ENCODE results near the gene UQCRC2. TPM values are rescaled to one million over a fixed set of nuclear protein-coding genes. Genes with fewer than 3 reads are reported as not detected.
A peak's percentile ranks its signal among the peaks of the same experiment; 100 is the strongest.

UQCRC2 gene
- total and polyA plus RNA-seq, 10 of the 15 experiments (the other 5 are each of a cell fraction or from before 2014, with no cell fraction given) = 256 to 563 (median 327) TPM

GRCh38 chr16:22006636-22007035 is 53.5 kb downstream of the UQCRC2 start (continued):
- no peak for TF ChIP-seq REST (IDR thresholded peaks at IDR 0.05; ENCODE audit: low read depth, low read length)
- no peak for TF ChIP-seq NFYB (IDR thresholded peaks at IDR 0.05; ENCODE audit: insufficient read depth, low read depth, low read length)
- TF ChIP-seq STAT1 (conservative IDR thresholded peaks at IDR 0.05) = no peak
- no peak for TF ChIP-seq SPI1 (IDR thresholded peaks at IDR 0.05; ENCODE audit: borderline replicate concordance, insufficient read depth, low read depth, low read length)
- TF ChIP-seq CBFB (IDR thresholded peaks at IDR 0.05; ENCODE audit: low read depth) = no peak
- TF ChIP-seq MTA2 (IDR thresholded peaks at IDR 0.05; ENCODE audit: low read depth) = no peak
- TF ChIP-seq ZNF217 (IDR thresholded peaks at IDR 0.05) = no peak

- CTCF ChIA-PET = interaction anchor here (0.8 to 20.1 kb wide), 7 partner anchors 11 to 289 kb away, joined by 3 to 686 read pairs (median 14); no protein-coding TSS in a partner anchor
- peak overlapping the region; percentile 88 for H3K4me3 ChIP-seq
- no peaks in the 10 kb centered on the region for H3K9me3 ChIP-seq (replicated peaks; ENCODE audit: control insufficient read depth, insufficient read depth, low read length)
- H3K27ac ChIP-seq (ENCODE audit: control insufficient read depth, insufficient read depth) = no peak overlapping the region
- peak overlapping the region; percentile 92 for H2AFZ ChIP-seq (ENCODE audit: control insufficient read depth, low read depth, low read length)
- H4K20me1 ChIP-seq (ENCODE audit: control insufficient read depth, insufficient read depth) = no peaks in the 10 kb centered on the region
- H3K36me3 ChIP-seq (ENCODE audit: control insufficient read depth in 2 of 2, insufficient read depth in 2 of 2, low read length in 1 of 2) = no peaks in the 10 kb centered on the region
- FAIRE-seq = peak; percentile 23
- H3K4me1 ChIP-seq (ENCODE audit: control insufficient read depth, insufficient read depth, low read length) = peaks cover 14% of the 10 kb centered on the region
- H3K27me3 ChIP-seq (replicated peaks in 1 of 2; ENCODE audit: control insufficient read depth in 2 of 2, insufficient read depth in 2 of 2, low read length in 1 of 2) = no peaks in the 10 kb centered on the region
- peak overlapping the region; percentile 77 for H3K9ac ChIP-seq (ENCODE audit: control insufficient read depth, insufficient read depth, low read length)
- POLR2A ChIA-PET = interaction anchor here (1.8 to 2.1 kb wide), 3 partner anchors 9 to 70 kb away, joined by 7 to 8 read pairs (median 8); no protein-coding TSS in a partner anchor
- BruUV-seq (replicated peaks) = TSS peak; percentile 88
- H3K4me2 ChIP-seq (ENCODE audit: control insufficient read depth, insufficient read depth) = peak overlapping the region; percentile 91
- no peak for DNase-seq (ENCODE audit: low read depth, low spot score)
- intact Hi-C loops (cut with micrococcal nuclease; ENCODE audit: unreplicated experiment) = no loop called here
- H3K79me2 ChIP-seq (ENCODE audit: control insufficient read depth, insufficient read depth, low read length) = peaks cover 15% of the 10 kb centered on the region
- RAD21 ChIA-PET (ENCODE audit: unreplicated experiment) = interaction anchor here (0.7 to 22.7 kb wide), 9 partner anchors 9 to 288 kb away, joined by 3 to 466 read pairs (median 4); no protein-coding TSS in a partner anchor
- WGBS (ENCODE audit: insufficient coverage, insufficient replicate concordance, low lambda C conversion rate, missing lambda C conversion rate) = 23% methylated on average over 8 of the region's 8 CpGs
- SMC1A ChIA-PET (ENCODE audit: uncharacterized antibody, unreplicated experiment) = interaction anchor here (0.9 to 25.5 kb wide), 11 partner anchors 19 to 181 kb away, joined by 3 to 567 read pairs (median 4); no protein-coding TSS in a partner anchor
- in situ Hi-C loops (cut with MboI) = no loop called here
- ATAC-seq = peak; percentile 3; the same call in 2 of the 3 replicates
- no peak for TF ChIP-seq NBN (IDR thresholded peaks at IDR 0.05)
- no peak for TF ChIP-seq KAT2A (conservative IDR thresholded peaks at IDR 0.05; ENCODE audit: control insufficient read depth, low read depth, low read length)
- TF ChIP-seq SP1 (IDR thresholded peaks at IDR 0.05; ENCODE audit: low read depth, low read length) = no peak
- no peak for TF ChIP-seq SUZ12 (IDR thresholded peaks at IDR 0.05; ENCODE audit: unreplicated experiment)
- no peak for TF ChIP-seq HCFC1 (IDR thresholded peaks at IDR 0.05; ENCODE audit: low read length)
- TF ChIP-seq, protein P1, sequence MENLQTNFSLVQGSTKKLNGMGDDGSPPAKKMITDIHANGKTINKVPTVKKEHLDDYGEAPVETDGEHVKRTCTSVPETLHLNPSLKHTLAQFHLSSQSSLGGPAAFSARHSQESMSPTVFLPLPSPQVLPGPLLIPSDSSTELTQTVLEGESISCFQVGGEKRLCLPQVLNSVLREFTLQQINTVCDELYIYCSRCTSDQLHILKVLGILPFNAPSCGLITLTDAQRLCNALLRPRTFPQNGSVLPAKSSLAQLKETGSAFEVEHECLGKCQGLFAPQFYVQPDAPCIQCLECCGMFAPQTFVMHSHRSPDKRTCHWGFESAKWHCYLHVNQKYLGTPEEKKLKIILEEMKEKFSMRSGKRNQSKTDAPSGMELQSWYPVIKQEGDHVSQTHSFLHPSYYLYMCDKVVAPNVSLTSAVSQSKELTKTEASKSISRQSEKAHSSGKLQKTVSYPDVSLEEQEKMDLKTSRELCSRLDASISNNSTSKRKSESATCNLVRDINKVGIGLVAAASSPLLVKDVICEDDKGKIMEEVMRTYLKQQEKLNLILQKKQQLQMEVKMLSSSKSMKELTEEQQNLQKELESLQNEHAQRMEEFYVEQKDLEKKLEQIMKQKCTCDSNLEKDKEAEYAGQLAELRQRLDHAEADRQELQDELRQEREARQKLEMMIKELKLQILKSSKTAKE (IDR thresholded peaks at IDR 0.05; ENCODE audit: low read depth, poor library complexity, severe bottlenecking) = no peak
- TF ChIP-seq SMAD1 (IDR thresholded peaks at IDR 0.05; ENCODE audit: low read depth, partially characterized antibody) = no peak
- no peak for TF ChIP-seq MXI1 (IDR thresholded peaks at IDR 0.05; ENCODE audit: low read depth, low read length)
- no peak for TF ChIP-seq ASH2L (IDR thresholded peaks at IDR 0.05; ENCODE audit: borderline replicate concordance, low read depth)
- no peak for TF ChIP-seq RAD51 (IDR thresholded peaks at IDR 0.05)
- TF ChIP-seq ZNF622 (IDR thresholded peaks at IDR 0.05) = no peak
- no peak for TF ChIP-seq PAX8 (IDR thresholded peaks at IDR 0.05)
- TF ChIP-seq ZNF24 (IDR thresholded peaks at IDR 0.05) = no peak
- TF ChIP-seq MTA3 (IDR thresholded peaks at IDR 0.05; ENCODE audit: borderline replicate concordance, low read length) = no peak
These were observed 54.0 kb downstream of the UQCRC2 start for GRCh38 chr16:22007159-22007508.
